Measurements from ENCODE around the gene YIPF5. TPM values are rescaled to one million over a fixed set of nuclear protein-coding genes. Genes with fewer than 3 reads are reported as not detected.

Gene YIPF5
- 46.0 and 57.2 TPM in 2 replicates for total RNA-seq

DNA sequence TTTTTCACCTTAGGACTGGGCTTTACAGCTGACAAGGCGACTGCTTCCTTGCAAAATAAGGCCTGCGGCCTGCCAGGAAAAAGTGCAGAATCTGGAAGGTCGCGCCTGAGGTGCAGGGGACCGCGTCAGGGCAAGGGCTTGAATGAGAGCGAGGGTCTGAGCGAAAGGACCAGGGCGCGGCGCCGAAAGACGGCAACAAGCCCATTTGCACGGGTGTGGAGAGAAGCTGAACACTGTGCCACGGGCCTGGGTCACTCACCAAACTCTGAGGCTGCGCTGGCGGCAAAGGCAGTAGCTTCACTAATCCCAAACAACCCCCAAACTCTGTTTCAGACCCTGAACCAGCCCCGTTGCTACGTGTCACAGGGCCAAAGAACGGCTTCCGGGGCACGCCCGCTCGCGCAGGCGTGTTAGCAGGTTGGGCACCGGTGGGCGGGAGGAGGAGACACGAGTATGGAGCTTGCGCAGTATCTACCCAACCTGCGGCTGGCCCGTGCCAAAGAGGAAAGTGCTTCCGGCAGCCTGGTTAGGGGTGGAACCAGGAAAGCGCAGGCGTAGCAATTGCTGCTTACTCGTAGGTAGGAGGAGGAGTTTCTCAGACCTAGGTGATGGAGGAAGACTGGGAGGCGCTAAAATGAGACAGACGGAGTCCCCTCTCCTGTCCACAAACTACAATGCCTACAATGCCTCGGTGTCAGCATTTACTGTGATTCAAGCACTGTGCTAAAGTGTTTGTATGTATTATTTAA, at the start of gene YIPF5, which contains the start of gene KCTD16:
TSS of gene YIPF5 (minus strand) at position 384 of the 749 bp plus-strand sequence. CDS start 704 bp downstream, outside the sequence.
TSS of gene KCTD16 (plus strand) at position 598 of the 749 bp plus-strand sequence.

Other genes with a start within 250 kb of the YIPF5 start
- gene KCTD16, start 214 bp upstream of the YIPF5 start, total RNA-seq = 0.13 and 1.1 TPM in 2 replicates

Measured in mesangial cell (primary cell).